Transverse colon (tissue), 4 donors: Measurements from ENCODE around the gene ATF6. TPM values are rescaled to one million over a fixed set of nuclear protein-coding genes. Genes with fewer than 3 reads are reported as not detected.

ENCODE experiments used
- DNase-seq: peaks from one replicate; pipeline ENCODE4 v3.0.0-alpha.2; 2019
- H3K27ac ChIP-seq, 4 donors: fragments of 200-600 bp; sonication (generic); 2 replicates each; pipeline ENCODE4 v1.5.1; 2016 to 2018; ENCODE audit warnings: inconsistent platforms in 4 of 4
- H3K27me3 ChIP-seq: fragments of 200-600 bp; sonication (generic); 2 replicates; pipeline ENCODE4 v1.5.1; 2017; ENCODE audit warnings: inconsistent platforms
- H3K36me3 ChIP-seq, 4 donors: fragments of 200-600 bp; sonication (generic); 2 replicates each; pipeline ENCODE4 v1.5.1; 2017 to 2019; ENCODE audit warnings: inconsistent platforms in 4 of 4
- H3K4me1 ChIP-seq, 4 donors: fragments of 200-600 bp; sonication (generic); 2 replicates each; pipeline ENCODE4 v1.5.1; 2017 to 2020; ENCODE audit warnings: inconsistent platforms in 4 of 4
- H3K4me3 ChIP-seq, 4 donors: fragments of 200-600 bp; sonication (generic); 1 replicate in 1 of 4; 2 replicates in 3 of 4; pipeline versions ENCODE4 v1.5.1 to v1.6.1; 2017 to 2019; ENCODE audit warnings: inconsistent platforms in 4 of 4
- H3K9me3 ChIP-seq, 2 donors: fragments of 200-600 bp; sonication (generic); 2 replicates each; pipeline ENCODE4 v1.5.1; 2017 to 2019; ENCODE audit warnings: inconsistent platforms in 2 of 2
- CTCF ChIP-seq, 5 experiments: fragments of 200-600 bp in 3 of 5; fragments of 450-650 bp in 2 of 5; sonication (generic) in 3 of 5; IDR thresholded peaks; 1 replicate in 2 of 5; 2 replicates in 3 of 5; pipeline ENCODE4 v1.5.1; 2016 to 2017; ENCODE audit warnings: antibody characterized with exemption in 5 of 5, inconsistent platforms in 3 of 5, mild to moderate bottlenecking in 2 of 5, moderate library complexity in 1 of 5
- EP300 ChIP-seq: sonication (generic); formaldehyde crosslinking; IDR thresholded peaks from one replicate; pipeline ENCODE4 v1.6.1; 2017; ENCODE audit warnings: antibody characterized with exemption, low read depth
- POLR2A ChIP-seq: fragments of 450-650 bp; IDR thresholded peaks from one replicate; pipeline ENCODE4 v1.6.1; 2016; ENCODE audit warnings: antibody characterized with exemption, mild to moderate bottlenecking, moderate library complexity
- POLR2AphosphoS5 ChIP-seq, 3 donors: sonication (generic); formaldehyde crosslinking; IDR thresholded peaks; one replicate each; pipeline ENCODE4 v1.6.1; 2016; ENCODE audit warnings: antibody characterized with exemption in 3 of 3
- WGBS, 2 donors: methylation state at CpG; one replicate each; pipeline ENCODE4 v1.1.5; 2018; ENCODE audit warnings: low coverage in 1 of 2; 5-methylcytosine and 5-hydroxymethylcytosine counted together
- in situ Hi-C, 4 donors: fragments of 200-750 bp; cut with MboI; loops; one replicate each; pipeline versions ENCODE4 v1.15.0 to v1.15.1; 2017; ENCODE audit warnings: low sequenced_read_pairs in 3 of 4, low pct_ligation_motif_present in 1 of 4, low pct_unique_long_range_greater_than_20kb in 1 of 4
- intact Hi-C: fragments of 100-400 bp; cut with DNase I; formaldehyde crosslinking; loops from one replicate; pipeline ENCODE4 v1.15.1; 2023; ENCODE audit warnings: low total_unique reads
- total RNA-seq, 4 donors: library from RNA; depleted of rRNA; stranded (reverse); fragments of >200 nt; gene quantifications; one replicate each; pipeline ENCODE4 v1.1.0, GENCODE V29; 2016

The ATF6 gene
- total RNA-seq, 4 donors from 2014 or later, result 10.8 to 45.8 (median 23.0) TPM

GRCh38 chr1:161886589-161886988 lies 120.5 kb downstream of the ATF6 start:
- peaks cover 0 to 11% (median 5%) of the 10 kb centered on the region in 4 donors for H3K4me1 ChIP-seq
- intact Hi-C loops, result loop anchor here (10.0 kb wide), 1 partner anchor 138 kb away; the partner anchor contains the start of gene OLFML2B
- in situ Hi-C loops, result no loop called here
- H3K9me3 ChIP-seq, result no peaks in the 10 kb centered on the region
- H3K4me3 ChIP-seq, result no peak overlapping the region
- TF ChIP-seq EP300 (no peak), CTCF (IDR thresholded peaks at IDR 0.05) (no peak), POLR2AphosphoS5 (IDR thresholded peaks at IDR 0.05) (no peak), POLR2A (no peak)
- H3K27me3 ChIP-seq, result no peaks in the 10 kb centered on the region
- peaks cover 0 to 9% (median 0%) of the 10 kb centered on the region in 4 donors for H3K36me3 ChIP-seq
- no peak overlapping the region for H3K27ac ChIP-seq
- 94 to 95% methylated on average over 3 to 5 of the region's 5 CpGs for WGBS, 2 donors
- DNase-seq, result no peak

- DNase-seq, result no peak
- no peaks in the 10 kb centered on the region for H3K27me3 ChIP-seq
- TF ChIP-seq POLR2AphosphoS5 (IDR thresholded peaks at IDR 0.05) (no peak), CTCF (IDR thresholded peaks at IDR 0.05) (no peak), EP300 (no peak), POLR2A (no peak)
- no peak overlapping the region for H3K27ac ChIP-seq
- H3K36me3 ChIP-seq, result peaks cover 0 to 9% (median 0%) of the 10 kb centered on the region in 4 donors
- H3K9me3 ChIP-seq, result no peaks in the 10 kb centered on the region
- H3K4me3 ChIP-seq, result no peak overlapping the region
- intact Hi-C loops, result loop anchor here (10.0 kb wide), 1 partner anchor 137 kb away; the partner anchor contains the start of gene OLFML2B
- peaks cover 0 to 11% (median 5%) of the 10 kb centered on the region in 4 donors for H3K4me1 ChIP-seq
- WGBS, 2 donors, result 87 to 88% methylated on average over 3 of the region's 3 CpGs
- in situ Hi-C loops, result no loop called here
Observed at GRCh38 chr1:161887730-161888287, 121.7 kb downstream of the ATF6 start.

GRCh38 chr1:161890574-161890973 lies 124.5 kb downstream of the ATF6 start:
- Histone ChIP-seq H3K27ac (no peak overlapping the region), H3K36me3 (peaks cover 0 to 9% (median 0%) of the 10 kb centered on the region in 4 donors), H3K9me3 (no peaks in the 10 kb centered on the region), H3K27me3 (no peaks in the 10 kb centered on the region), H3K4me3 (no peak overlapping the region), H3K4me1 (no peaks in the 10 kb centered on the region)
- TF ChIP-seq POLR2AphosphoS5 (IDR thresholded peaks at IDR 0.05), result no peak
- in situ Hi-C loops (no loop called here), intact Hi-C loops (no loop called here)
- WGBS, 2 donors, result 97 to 99% methylated on average over 13 to 22 of the region's 22 CpGs
- no peak for DNase-seq

GRCh38 chr1:161899091-161899490 lies 133.0 kb downstream of the ATF6 start:
- Histone ChIP-seq H3K4me3 (no peak overlapping the region), H3K27ac (no peak overlapping the region), H3K27me3 (no peaks in the 10 kb centered on the region), H3K9me3 (no peaks in the 10 kb centered on the region), H3K4me1 (no peaks in the 10 kb centered on the region), H3K36me3 (no peaks in the 10 kb centered on the region)
- in situ Hi-C loops (no loop called here), intact Hi-C loops (no loop called here)
- DNase-seq, result no peak
- WGBS, 2 donors, result 83 to 84% methylated on average over 2 of the region's 2 CpGs
- TF ChIP-seq POLR2A (no peak), POLR2AphosphoS5 (IDR thresholded peaks at IDR 0.05) (no peak), CTCF (IDR thresholded peaks at IDR 0.05) (no peak), EP300 (no peak)

- Histone ChIP-seq H3K27me3 (no peaks in the 10 kb centered on the region), H3K4me3 (no peak overlapping the region), H3K27ac (no peak overlapping the region), H3K36me3 (no peaks in the 10 kb centered on the region), H3K4me1 (no peaks in the 10 kb centered on the region), H3K9me3 (no peaks in the 10 kb centered on the region)
- TF ChIP-seq POLR2AphosphoS5 (IDR thresholded peaks at IDR 0.05), result no peak
- TF ChIP-seq CTCF (IDR thresholded peaks at IDR 0.05), result no peak
- no peak for TF ChIP-seq EP300
- TF ChIP-seq POLR2A, result no peak
- no peak for DNase-seq
- intact Hi-C loops (no loop called here), in situ Hi-C loops (no loop called here)
- WGBS, 2 donors, result 94 to 95% methylated on average over 5 of the region's 5 CpGs
Observed at GRCh38 chr1:161900160-161900559, 134.0 kb downstream of the ATF6 start.
